ENCODE results near the gene SLBP.

Gene SLBP

DNA sequence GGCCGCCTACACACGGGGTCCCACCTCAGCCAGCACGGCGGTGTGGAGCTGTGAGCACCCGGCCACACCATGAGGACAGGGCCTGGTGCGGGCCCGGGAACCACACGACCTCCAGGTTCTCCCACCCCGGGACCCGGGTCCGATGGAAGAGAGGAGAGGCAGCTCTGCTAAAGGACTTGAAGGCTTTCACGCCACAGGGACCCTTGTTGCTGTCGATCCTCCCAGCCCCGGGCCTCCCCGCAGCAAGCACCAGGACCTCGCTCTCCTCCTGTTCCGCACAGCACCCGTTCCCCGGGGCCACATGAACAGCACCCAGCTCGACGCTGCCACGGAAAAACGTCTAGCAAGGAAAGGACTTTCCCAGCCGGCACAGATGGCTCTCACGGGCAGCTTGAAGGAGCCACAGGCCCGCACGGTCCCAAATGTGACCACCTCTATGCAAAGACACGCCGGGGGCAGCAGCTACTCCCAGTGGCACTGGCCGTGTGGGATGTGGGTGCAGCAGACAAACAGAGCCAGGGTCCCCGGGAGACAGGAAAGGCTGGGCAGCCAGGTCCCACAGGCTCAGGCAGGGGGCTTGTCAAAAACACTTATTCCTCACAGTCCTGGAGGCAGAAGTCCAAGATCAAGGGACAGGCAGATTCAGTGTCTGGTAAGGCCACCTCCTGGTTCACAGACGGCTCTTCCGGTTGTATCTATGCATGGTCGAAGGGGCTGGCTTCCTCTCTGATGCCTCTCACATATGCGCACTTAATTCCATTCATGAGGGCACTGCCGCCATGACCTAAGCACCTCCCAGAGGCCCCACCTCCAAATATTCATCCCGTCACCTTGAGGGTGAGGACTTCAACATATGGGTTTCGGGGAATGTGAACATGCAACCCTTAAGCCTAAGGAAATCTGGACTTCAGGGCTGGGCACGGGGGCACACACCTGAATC, 52.7 kb downstream of the SLBP start:
- TF ChIP-seq NFIC (IDR thresholded peaks at IDR 0.05) (no peak), RAD21 (IDR thresholded peaks at IDR 0.05; ENCODE audit: low read depth) (no peak), CREB1 (IDR thresholded peaks at IDR 0.05; ENCODE audit: low read depth) (no peak), EP300 (IDR thresholded peaks at IDR 0.05; ENCODE audit: borderline replicate concordance) (no peak), MAX (IDR thresholded peaks at IDR 0.05) (no peak), TEAD4 (IDR thresholded peaks at IDR 0.05) (no peak), TCF12 (IDR thresholded peaks at IDR 0.05; ENCODE audit: low read depth) (no peak), EGR1 (IDR thresholded peaks at IDR 0.05) (no peak), TAF1 (IDR thresholded peaks at IDR 0.05; ENCODE audit: low read depth) (no peak), YY1 (IDR thresholded peaks at IDR 0.05; ENCODE audit: low read depth) (no peak), CEBPB (IDR thresholded peaks at IDR 0.05) (no peak), ZBTB7A (IDR thresholded peaks at IDR 0.05; ENCODE audit: low read depth) (no peak), FOXM1 (IDR thresholded peaks at IDR 0.05; ENCODE audit: borderline replicate concordance, low read depth) (no peak)
- TF ChIP-seq, protein P1, sequence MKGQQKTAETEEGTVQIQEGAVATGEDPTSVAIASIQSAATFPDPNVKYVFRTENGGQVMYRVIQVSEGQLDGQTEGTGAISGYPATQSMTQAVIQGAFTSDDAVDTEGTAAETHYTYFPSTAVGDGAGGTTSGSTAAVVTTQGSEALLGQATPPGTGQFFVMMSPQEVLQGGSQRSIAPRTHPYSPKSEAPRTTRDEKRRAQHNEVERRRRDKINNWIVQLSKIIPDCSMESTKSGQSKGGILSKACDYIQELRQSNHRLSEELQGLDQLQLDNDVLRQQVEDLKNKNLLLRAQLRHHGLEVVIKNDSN (IDR thresholded peaks at IDR 0.05) = no peak
- TF ChIP-seq, protein P2, sequence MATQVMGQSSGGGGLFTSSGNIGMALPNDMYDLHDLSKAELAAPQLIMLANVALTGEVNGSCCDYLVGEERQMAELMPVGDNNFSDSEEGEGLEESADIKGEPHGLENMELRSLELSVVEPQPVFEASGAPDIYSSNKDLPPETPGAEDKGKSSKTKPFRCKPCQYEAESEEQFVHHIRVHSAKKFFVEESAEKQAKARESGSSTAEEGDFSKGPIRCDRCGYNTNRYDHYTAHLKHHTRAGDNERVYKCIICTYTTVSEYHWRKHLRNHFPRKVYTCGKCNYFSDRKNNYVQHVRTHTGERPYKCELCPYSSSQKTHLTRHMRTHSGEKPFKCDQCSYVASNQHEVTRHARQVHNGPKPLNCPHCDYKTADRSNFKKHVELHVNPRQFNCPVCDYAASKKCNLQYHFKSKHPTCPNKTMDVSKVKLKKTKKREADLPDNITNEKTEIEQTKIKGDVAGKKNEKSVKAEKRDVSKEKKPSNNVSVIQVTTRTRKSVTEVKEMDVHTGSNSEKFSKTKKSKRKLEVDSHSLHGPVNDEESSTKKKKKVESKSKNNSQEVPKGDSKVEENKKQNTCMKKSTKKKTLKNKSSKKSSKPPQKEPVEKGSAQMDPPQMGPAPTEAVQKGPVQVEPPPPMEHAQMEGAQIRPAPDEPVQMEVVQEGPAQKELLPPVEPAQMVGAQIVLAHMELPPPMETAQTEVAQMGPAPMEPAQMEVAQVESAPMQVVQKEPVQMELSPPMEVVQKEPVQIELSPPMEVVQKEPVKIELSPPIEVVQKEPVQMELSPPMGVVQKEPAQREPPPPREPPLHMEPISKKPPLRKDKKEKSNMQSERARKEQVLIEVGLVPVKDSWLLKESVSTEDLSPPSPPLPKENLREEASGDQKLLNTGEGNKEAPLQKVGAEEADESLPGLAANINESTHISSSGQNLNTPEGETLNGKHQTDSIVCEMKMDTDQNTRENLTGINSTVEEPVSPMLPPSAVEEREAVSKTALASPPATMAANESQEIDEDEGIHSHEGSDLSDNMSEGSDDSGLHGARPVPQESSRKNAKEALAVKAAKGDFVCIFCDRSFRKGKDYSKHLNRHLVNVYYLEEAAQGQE (IDR thresholded peaks at IDR 0.05; ENCODE audit: low read depth) = no peak

DNA sequence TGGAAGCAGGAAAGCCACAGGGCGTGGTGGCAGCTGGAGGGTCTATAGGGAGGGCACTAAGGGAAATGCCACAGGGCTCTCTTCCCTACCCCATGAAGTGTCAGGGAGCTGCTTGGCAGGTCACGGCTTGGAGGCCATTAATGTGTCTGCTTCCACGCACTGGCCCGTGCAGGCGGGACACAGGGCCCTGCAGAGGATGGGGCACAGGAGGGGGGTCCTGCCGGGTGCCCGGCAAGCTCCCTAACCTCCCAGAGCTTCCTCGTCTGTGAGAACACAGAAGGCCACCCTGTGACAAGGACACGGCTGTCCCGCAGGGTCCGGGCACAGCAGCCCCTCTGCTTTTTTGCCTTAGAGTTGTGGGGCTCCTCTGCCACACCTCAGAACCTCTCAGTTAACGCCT, 53.5 kb downstream of the SLBP start:
- TF ChIP-seq CEBPB (IDR thresholded peaks at IDR 0.05) = no peak
- no peak for TF ChIP-seq TEAD4 (IDR thresholded peaks at IDR 0.05)
- TF ChIP-seq TCF12 (IDR thresholded peaks at IDR 0.05; ENCODE audit: low read depth) = no peak
- TF ChIP-seq, protein P1 (IDR thresholded peaks at IDR 0.05) = no peak

DNA sequence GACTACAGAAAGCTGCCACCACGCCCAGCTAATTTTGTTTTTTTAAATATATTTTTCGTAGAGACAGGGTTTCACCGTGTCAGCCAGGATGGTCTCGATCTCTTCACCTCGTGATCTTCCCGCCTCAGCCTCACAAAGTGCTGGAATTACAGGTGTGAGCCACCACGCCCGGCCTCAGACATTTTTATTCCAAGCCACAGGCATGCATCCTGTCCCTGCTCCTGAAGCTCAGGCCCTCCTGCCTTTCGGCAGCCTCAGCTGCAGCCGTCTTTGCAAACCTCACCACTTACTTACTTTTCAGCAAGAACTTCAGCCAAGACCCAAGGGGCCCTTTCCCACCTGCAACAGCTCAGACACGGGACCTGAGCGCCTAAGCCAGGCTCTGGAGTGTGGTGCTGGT, 54.0 kb downstream of the SLBP start:
- TF ChIP-seq CREB1 (IDR thresholded peaks at IDR 0.05; ENCODE audit: low read depth) (no peak), FOXM1 (IDR thresholded peaks at IDR 0.05; ENCODE audit: borderline replicate concordance, low read depth) (no peak), CEBPB (IDR thresholded peaks at IDR 0.05) (no peak), EGR1 (IDR thresholded peaks at IDR 0.05) (no peak), RAD21 (IDR thresholded peaks at IDR 0.05; ENCODE audit: low read depth) (no peak)

- TF ChIP-seq EP300 (IDR thresholded peaks at IDR 0.05; ENCODE audit: borderline replicate concordance) (no peak), ZBTB7A (IDR thresholded peaks at IDR 0.05; ENCODE audit: low read depth) (no peak), TEAD4 (IDR thresholded peaks at IDR 0.05) (no peak), CREB1 (IDR thresholded peaks at IDR 0.05; ENCODE audit: low read depth) (no peak), RAD21 (IDR thresholded peaks at IDR 0.05; ENCODE audit: low read depth) (no peak), CEBPB (IDR thresholded peaks at IDR 0.05) (no peak), NFIC (IDR thresholded peaks at IDR 0.05) (no peak), FOXM1 (IDR thresholded peaks at IDR 0.05; ENCODE audit: borderline replicate concordance, low read depth) (no peak)
- TF ChIP-seq, protein P1 (IDR thresholded peaks at IDR 0.05) = no peak
- TF ChIP-seq, protein P2 (IDR thresholded peaks at IDR 0.05; ENCODE audit: low read depth) = no peak
Measured at GRCh38 chr4:1656986-1657385, 55.1 kb downstream of the SLBP start.

- TF ChIP-seq, protein P2 (IDR thresholded peaks at IDR 0.05; ENCODE audit: low read depth) = no peak
- TF ChIP-seq CREB1 (IDR thresholded peaks at IDR 0.05; ENCODE audit: low read depth) (no peak), RAD21 (IDR thresholded peaks at IDR 0.05; ENCODE audit: low read depth) (no peak), TAF1 (IDR thresholded peaks at IDR 0.05; ENCODE audit: low read depth) (no peak), EGR1 (IDR thresholded peaks at IDR 0.05) (no peak), ZBTB7A (IDR thresholded peaks at IDR 0.05; ENCODE audit: low read depth) (no peak), EP300 (IDR thresholded peaks at IDR 0.05; ENCODE audit: borderline replicate concordance) (no peak), TCF12 (IDR thresholded peaks at IDR 0.05; ENCODE audit: low read depth) (no peak), FOXM1 (IDR thresholded peaks at IDR 0.05; ENCODE audit: borderline replicate concordance, low read depth) (no peak)
Measured at GRCh38 chr4:1656132-1656531, 56.0 kb downstream of the SLBP start.

Measured in Ishikawa (cell line).